ENCODE results near the gene S1PR3.
A peak's percentile ranks its signal among the peaks of the same experiment; 100 is the strongest.

Gene S1PR3

DNA sequence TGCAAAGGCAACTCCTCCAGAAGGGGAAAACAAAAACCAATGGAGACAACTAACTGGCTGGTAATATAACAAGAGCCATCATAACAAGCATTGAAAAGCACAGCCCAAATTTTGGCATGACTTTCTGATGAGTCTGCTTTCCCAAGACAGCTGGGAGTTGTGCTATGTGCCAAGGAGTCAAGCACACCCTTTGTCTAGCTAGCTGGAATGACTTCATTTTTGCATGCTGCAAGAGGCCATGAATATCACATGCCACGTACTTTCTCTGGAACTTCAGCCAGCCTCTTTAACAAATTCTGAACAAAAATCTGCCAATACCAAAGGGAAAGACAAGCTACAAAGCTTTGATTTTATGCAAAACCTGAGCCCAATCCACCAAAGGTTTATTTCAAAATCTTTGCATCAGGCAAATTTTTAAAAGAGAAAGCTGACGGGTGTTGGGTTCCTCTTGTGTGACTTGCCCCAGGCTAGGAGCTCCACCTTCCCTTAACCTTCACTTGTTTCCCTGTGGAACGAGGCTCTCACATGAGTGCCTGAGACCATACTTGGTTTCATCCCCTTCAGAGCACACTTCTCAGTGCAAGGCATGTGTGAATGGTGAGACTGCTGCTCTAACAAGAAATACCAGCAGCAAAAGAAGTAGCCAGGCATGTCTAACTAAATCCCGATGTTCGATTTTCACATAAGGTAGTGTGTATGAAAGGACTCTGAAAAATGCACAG, 47.3 kb downstream of the S1PR3 start:
- DNase-seq (ENCODE audit: low spot score): peak; percentile 92

DNA sequence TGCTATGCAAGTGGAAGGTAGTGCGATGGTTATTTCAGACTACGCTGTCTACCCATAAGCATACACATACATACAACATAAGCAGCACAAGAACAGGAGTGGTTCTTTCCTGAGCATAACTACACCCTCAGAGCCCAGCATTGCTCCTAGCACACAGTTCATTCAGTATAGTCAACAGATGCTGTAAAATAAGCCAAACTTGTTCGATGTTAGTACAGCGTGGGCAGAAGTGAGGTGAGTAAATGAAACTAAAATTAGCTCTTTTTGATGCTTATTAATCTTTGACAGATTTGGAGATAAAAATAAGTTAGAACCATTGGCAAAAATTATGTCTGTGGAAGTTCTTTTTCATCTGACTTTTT, 47.8 kb downstream of the S1PR3 start:
- DNase-seq (ENCODE audit: low spot score): no peak

DNA sequence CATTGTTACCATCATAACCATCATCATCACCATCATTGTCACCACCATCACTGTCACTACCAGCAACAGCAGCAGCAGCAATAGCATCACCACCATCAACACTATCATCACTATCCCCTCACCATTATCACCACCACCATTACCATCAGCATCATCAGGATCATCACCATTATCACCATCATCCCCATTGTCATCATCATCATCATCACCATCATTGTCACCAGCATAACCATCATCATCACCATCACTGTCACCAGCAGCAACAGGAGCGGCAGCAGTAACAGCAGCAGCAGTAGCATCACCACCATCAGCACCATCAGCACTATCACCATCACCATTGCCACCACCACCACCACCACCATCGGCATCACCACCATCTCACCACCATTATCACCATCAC, 48.4 kb downstream of the S1PR3 start:
- no peak for DNase-seq (ENCODE audit: low spot score)

DNA sequence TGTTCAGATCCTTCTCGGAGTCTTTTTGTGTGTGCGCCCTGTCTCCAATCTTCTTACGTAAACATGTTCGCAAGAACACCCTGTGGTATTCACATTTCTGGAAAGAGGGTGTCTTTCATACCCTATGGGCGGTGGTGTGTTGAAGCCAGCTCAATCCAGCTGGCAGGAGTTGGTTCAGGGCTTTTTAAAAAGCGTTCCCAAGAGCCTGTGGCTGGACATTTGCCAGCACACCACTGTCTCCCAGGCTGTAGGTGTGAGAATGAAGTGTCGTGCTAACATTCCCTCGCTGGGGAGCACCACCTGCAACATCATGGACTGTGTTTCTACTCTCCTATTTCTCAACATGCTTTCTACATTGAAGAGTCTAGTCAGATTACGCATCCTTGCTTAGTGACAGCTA, 51.7 kb downstream of the S1PR3 start:
- DNase-seq (ENCODE audit: low spot score): no peak

DNA sequence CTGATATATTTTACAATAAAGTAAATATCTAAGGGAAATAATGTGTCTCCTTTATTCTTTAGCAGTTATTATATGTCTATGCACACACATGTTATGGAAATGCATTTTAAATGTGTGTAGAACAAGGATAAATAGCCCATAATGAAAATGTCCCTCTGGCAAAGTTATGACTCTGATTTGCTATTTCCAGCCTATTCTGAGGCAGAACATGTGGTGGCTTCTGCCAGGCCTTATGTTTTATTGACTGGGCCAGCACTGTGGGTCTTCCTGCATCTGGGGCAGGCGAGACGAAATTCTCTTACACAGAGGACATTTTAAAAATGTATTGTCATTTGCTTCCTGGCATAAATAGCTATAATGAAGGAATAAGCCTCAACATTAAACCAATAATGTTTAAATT, 52.8 kb downstream of the S1PR3 start:
- no peak for DNase-seq (ENCODE audit: low spot score)

DNA sequence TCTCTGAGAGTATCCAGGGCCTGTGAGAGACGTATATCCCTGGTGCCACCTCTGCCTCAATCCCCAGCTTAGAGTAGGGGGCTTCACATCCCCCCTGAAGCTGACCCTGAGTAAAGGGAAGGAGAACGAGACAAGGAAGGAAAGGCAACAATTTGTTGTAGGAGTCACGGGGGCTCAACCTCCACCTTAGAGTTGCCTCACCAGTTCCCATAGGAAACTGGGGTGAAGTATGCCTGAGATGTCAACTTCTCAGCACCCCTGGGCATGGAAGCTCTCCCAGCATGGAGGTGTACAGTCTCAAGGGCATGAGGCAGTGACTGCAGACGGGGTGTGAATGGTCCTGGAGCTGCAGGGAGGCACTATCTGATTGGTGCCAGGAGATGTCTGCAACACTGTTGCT, 53.6 kb downstream of the S1PR3 start:
- DNase-seq (ENCODE audit: low spot score): no peak

DNA sequence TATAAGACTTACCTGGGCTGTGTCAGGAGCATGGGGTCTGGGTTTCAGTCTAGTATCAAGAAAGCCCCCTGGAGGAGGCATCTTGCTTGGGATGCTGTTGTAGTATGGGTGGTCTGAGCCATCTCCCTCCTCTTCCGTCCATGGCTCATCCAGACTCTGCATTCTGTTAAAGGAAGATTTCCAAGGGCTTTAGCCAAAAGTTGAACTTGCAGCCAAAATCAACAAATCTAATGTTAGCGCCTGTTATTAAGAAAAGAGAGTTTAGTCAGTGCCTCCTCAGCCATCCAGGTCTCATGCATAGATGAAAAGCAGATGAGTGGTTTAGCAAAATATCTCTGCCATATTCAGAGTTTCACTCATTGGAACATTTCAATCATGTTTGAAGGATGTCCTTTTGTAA, 55.6 kb downstream of the S1PR3 start:
- DNase-seq (ENCODE audit: low spot score): peak; percentile 59

DNA sequence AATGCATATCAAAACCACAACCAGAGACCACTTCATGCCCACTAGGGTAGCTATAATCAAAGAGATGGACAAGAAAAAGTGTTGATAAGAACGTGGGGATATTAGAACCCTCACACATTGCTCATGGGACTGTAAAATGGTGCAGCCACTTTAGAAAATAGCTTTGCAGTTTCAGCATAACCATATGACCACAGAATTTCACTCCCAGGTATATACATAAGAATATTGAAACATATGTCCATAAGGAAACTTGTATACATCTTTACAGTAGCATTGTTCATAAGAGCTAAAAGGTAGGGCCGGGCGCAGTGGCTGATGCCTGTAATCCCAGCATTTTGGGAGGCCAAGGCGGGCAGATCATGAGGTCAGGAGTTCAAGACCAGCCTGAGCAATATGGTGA, 56.4 kb downstream of the S1PR3 start:
- no peak for DNase-seq (ENCODE audit: low spot score)

DNA sequence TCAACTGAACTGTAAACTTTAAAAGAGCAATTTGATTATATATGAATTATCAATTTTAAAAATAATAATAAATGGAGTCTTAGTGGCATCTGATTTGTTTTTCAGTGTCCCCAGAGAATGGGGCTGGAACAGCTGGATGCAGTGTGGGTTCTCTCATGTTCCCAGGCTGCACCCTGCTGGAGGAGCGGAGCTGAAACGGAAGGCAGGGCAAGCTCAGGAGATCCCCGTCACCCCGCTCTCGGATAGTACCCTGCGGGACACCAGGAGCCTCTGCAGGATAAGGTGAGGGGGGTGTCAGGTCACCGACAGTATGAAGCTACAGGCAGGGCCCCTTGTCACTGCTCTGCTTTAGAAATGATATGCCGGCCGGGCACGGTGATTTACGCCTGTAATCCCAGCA, 57.3 kb downstream of the S1PR3 start:
- no peak for DNase-seq (ENCODE audit: low spot score)

DNA sequence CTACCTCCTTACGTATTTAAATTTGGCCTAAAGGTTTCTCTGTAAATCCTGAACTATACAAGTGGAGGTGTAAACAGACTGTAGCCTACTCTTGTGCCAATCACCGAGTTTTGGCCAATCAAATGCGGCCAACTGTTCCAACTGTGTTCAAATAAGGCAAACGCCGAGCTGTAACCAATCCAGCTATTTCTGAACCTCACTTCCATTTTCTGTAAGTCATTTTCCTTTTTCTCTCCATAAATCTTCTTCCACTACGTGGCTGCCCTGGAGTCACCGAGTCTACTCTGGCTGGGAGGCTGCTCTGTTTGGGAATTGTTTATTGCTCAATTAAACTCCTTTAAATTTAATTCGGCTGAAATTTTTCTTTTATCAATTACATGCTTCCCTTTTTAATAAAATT, 58.4 kb downstream of the S1PR3 start:
- no peak for DNase-seq (ENCODE audit: low spot score)

DNA sequence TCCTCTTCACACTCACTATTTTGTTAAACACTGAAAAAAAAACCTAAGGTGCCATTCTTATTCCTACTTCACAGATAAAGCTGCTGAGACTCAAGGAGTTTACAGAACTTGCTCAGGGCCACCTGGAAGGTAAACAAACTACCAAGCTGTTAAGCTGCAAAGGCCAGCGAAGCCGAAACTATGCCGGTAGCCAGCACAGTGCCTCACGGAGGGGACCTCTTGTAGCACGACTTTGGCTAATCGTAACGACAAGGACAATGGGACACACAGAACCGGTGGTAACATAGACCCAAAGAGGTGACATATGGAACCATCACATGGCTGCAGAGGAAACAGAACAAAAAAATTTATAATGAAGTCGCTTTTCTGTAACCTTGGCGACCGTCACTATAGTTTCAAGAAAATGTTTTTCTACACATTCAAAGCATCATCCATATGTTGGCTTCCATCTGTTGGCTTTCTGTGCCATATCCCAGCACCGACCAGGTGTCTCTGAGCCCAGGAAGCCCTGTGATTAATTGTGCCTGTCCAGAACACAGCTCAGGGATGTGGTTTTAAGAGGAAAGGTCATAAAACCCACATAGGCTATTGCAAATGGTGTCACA, 60.3 kb downstream of the S1PR3 start:
- no peak for DNase-seq (ENCODE audit: low spot score)

DNA sequence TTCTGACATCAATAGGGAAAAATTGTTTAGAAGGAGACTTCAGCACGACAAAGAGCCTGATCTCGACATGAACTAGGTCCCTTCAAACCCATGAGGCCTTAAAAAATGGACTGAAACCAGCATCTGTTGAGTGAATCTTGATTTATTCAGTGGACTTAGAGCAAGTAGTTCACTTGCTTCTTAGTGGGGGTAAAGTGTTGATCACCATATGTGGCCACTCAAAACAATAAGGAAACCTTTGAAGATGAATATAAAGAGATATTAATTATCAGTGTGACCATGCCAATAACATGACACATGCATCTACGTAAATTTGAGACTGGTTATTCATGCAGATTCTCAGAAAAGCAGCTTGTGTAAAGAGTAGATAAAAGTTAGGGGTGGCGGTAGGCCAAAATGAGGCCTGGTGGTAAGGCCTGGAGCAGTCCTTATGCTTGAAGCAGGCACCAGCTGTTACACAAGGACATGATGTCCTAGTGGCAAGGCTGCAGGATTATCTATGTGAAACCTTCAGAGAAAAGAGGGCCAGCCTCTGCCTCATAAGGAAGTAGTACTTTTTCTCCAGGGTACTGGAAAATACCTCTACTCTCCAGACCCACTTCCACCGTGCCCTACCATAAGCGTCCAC, 61.3 kb downstream of the S1PR3 start:
- no peak for DNase-seq (ENCODE audit: low spot score)

DNA sequence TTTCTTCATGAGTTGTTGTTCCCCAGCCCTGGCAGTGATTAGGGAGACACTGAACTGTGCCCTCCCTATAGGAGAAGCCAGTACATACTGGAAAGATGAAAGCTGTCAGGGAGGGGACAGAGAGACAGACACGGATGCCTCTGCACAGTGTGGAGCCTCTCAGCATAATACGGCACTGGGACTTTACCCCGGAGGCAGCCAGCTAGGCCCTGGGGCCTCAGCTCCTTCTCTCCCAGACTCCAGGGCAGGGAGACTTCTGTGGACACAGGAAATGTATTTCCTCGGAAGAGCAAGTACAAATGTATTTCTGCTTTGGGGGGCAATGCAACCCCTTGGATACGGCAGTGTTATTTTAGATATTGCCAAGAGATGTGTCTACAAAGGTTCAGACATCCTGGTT, 62.0 kb downstream of the S1PR3 start:
- DNase-seq (ENCODE audit: low spot score): no peak
